ENCODE measurements around the gene ATP6V1E1.

- TF ChIP-seq, protein P1, sequence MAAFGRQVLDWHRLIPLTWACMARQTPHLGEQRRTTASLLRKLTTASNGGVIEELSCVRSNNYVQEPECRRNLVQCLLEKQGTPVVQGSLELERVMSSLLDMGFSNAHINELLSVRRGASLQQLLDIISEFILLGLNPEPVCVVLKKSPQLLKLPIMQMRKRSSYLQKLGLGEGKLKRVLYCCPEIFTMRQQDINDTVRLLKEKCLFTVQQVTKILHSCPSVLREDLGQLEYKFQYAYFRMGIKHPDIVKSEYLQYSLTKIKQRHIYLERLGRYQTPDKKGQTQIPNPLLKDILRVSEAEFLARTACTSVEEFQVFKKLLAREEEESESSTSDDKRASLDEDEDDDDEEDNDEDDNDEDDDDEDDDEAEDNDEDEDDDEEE (CRISPR knock-in tag; IDR thresholded peaks at IDR 0.05), result no peak
- TF ChIP-seq, protein P2, sequence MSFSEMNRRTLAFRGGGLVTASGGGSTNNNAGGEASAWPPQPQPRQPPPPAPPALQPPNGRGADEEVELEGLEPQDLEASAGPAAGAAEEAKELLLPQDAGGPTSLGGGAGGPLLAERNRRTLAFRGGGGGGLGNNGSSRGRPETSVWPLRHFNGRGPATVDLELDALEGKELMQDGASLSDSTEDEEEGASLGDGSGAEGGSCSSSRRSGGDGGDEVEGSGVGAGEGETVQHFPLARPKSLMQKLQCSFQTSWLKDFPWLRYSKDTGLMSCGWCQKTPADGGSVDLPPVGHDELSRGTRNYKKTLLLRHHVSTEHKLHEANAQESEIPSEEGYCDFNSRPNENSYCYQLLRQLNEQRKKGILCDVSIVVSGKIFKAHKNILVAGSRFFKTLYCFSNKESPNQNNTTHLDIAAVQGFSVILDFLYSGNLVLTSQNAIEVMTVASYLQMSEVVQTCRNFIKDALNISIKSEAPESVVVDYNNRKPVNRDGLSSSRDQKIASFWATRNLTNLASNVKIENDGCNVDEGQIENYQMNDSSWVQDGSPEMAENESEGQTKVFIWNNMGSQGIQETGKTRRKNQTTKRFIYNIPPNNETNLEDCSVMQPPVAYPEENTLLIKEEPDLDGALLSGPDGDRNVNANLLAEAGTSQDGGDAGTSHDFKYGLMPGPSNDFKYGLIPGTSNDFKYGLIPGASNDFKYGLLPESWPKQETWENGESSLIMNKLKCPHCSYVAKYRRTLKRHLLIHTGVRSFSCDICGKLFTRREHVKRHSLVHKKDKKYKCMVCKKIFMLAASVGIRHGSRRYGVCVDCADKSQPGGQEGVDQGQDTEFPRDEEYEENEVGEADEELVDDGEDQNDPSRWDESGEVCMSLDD (CRISPR knock-in tag; IDR thresholded peaks at IDR 0.05; ENCODE audit: borderline replicate concordance), result no peak
- TF ChIP-seq POLR2A (IDR thresholded peaks at IDR 0.05; ENCODE audit: insufficient read depth in 1 of 2, low read depth in 2 of 2, low read length in 2 of 2), result no peak
- TF ChIP-seq, protein P3, sequence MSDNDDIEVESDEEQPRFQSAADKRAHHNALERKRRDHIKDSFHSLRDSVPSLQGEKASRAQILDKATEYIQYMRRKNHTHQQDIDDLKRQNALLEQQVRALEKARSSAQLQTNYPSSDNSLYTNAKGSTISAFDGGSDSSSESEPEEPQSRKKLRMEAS (IDR thresholded peaks at IDR 0.05), result no peak
- TF ChIP-seq ZBTB26 (CRISPR knock-in tag; IDR thresholded peaks at IDR 0.05; ENCODE audit: borderline replicate concordance), result no peak
- TF ChIP-seq ZNF232 (CRISPR knock-in tag; IDR thresholded peaks at IDR 0.05; ENCODE audit: borderline replicate concordance), result no peak
- TF ChIP-seq CTCF (CRISPR knock-in tag; IDR thresholded peaks at IDR 0.05), result no peak
- no peak for TF ChIP-seq ZNF274 (CRISPR knock-in tag; IDR thresholded peaks at IDR 0.05)
- TF ChIP-seq, protein P4, sequence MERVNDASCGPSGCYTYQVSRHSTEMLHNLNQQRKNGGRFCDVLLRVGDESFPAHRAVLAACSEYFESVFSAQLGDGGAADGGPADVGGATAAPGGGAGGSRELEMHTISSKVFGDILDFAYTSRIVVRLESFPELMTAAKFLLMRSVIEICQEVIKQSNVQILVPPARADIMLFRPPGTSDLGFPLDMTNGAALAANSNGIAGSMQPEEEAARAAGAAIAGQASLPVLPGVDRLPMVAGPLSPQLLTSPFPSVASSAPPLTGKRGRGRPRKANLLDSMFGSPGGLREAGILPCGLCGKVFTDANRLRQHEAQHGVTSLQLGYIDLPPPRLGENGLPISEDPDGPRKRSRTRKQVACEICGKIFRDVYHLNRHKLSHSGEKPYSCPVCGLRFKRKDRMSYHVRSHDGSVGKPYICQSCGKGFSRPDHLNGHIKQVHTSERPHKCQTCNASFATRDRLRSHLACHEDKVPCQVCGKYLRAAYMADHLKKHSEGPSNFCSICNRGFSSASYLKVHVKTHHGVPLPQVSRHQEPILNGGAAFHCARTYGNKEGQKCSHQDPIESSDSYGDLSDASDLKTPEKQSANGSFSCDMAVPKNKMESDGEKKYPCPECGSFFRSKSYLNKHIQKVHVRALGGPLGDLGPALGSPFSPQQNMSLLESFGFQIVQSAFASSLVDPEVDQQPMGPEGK (CRISPR knock-in tag; IDR thresholded peaks at IDR 0.05), result no peak
- TF ChIP-seq ZBTB43 (CRISPR knock-in tag; conservative IDR thresholded peaks at IDR 0.05), result no peak
- TF ChIP-seq, protein P5, sequence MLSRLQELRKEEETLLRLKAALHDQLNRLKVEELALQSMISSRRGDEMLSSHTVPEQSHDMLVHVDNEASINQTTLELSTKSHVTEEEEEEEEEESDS (CRISPR knock-in tag; IDR thresholded peaks at IDR 0.05; ENCODE audit: borderline replicate concordance), result no peak
Measured at GRCh38 chr22:17612057-17612456, 16.5 kb downstream of the ATP6V1E1 start.

Measured in HepG2 (cell line).